ENCODE data around the gene GRM8. TPM values are rescaled to one million over a fixed set of nuclear protein-coding genes. Genes with fewer than 3 reads are reported as not detected.

GRM8 gene
- total RNA-seq, 2 donors from 2014 or later: 0.18 TPM; not detected in 1

DNA sequence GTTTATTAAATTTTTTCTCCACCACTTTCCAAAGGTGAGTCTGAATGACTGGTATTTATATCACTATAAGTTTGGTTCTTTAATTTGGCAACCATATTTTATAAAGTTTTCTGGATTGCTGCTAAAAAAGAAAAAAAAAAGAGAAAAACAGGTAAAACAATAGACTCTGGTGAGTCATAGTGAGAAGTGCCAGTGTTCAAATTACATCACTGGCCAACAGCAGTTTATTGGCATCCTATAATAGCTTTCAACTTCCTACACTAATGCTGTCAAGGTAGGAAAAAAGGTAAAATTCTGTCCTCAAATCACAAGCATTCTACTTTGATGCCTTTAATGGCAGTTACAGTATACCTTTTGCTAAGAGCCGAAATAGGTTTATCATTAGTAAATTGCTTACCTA is 808.8 kb downstream of the GRM8 start:
- intact Hi-C loops (cut with DNase I): no loop called here
- ATAC-seq: no peak
- DNase-seq: no peak

DNA sequence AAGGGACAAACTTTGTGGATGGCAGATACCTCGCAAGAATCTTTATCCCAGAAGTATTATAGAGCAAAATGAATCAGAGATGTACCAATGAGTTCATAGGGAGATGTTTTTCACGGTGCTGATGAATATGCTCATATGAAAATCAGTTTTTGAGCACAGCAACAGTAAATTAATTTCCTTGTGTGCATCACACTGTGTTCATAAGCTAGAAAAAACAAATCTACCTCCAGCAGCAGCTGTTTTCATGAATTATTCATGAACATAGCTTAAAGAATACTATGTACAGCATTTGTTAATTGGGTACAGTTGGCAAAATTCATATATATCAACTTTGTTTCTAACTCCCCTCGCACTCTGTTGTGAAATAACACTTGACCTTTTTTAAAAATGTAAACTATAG is 809.8 kb downstream of the GRM8 start:
- ATAC-seq (no peak), DNase-seq (no peak)
- intact Hi-C loops (cut with DNase I): no loop called here

GRCh38 chr7:126441745-126442144 is 811.0 kb downstream of the GRM8 start:
- DNase-seq (no peak), ATAC-seq (no peak)
- intact Hi-C loops (cut with DNase I): no loop called here

- no peak for ATAC-seq
- no peak for DNase-seq
- intact Hi-C loops (cut with DNase I): no loop called here
Observed at GRCh38 chr7:126440542-126440941, 812.2 kb downstream of the GRM8 start.

DNA sequence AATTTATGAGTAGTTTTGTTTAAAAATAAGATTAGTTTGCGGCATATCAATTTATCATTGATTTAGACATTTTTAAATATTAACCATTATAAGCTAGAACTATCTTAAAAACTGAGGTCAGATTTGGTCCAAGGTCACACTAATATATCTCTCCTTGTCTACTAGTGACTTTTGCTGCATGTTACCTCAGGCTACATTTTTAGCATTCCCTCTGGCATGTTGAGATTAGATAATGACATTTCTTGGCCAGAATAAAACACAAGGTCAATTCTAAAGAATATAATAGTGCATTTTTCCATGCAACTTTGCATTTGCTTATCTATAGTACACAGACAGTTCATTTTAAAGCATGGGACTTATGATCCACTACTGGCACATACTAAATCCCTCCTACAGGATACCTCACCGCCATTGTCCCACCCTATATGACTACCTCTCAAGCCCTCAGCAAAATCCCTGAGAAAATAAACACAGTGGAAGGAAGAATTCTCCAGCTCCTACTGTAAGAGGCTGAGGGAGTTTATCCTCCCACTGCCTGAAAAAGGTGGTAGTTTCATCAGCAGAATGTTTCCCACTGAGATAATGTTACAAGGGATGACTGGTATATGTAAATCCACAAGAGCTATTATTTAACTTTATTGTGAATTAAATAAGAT is 816.4 kb downstream of the GRM8 start:
- peak in 1 of 2 donors; percentile 55 for ATAC-seq
- intact Hi-C loops (cut with DNase I): no loop called here
- DNase-seq: no peak

DNA sequence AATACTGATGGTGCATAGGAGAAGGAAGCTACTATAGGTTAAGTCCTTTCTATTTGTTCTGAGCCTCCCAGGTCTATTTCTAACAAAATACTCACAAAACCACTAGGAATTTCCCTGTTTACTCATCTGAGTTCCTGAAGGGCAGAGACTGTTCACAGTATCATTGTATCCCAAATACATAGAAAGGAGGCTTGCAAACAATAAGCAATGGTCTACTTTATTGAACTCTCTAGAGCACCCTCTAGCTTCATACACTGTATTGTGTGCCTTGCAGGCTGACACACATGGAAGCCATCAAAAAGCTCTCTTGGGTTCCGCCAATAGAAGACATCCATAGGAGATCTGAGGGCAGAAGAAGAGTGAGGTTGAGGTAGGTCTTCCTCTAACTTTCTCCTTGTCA is 826.1 kb downstream of the GRM8 start:
- no peak for ATAC-seq
- DNase-seq: no peak
- intact Hi-C loops (cut with DNase I): no loop called here

DNA sequence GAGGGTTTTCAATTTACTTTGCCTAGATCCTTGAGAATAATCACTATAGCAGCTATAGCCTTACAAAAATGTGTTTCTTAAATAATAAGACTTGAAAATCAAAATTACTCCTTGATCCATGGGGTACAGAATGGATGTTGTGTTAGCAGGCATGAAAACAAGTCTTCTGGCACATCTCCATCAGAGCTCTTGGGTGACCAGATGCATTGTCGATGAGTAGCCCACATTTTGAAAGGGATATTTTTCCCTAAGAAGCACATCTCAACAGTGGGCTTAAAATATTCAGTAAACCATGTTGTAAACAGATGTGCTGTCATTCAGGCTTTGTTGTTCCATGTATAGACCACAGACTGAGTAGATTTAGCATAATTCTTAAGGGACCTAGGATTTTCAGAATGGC is 827.8 kb downstream of the GRM8 start:
- DNase-seq (no peak), ATAC-seq (no peak)
- intact Hi-C loops (cut with DNase I): no loop called here

DNA sequence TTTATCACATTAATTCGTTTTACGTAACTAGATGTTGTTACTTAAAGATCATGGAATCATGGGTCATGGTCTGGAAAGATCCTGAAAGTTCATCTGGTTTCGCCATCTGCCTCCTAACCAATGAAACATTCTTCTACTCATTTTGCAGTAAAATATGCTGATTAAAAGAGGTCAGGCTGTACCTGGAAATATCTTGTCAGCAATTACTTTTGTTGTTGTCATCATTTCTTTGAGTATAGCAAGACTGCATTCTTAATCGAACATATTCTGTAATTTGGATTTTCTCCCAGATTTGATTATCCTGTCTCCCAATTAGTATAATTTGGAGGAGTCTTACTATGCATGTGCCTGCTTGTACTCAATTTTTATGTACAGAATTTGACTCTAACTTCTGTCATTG is 833.7 kb downstream of the GRM8 start:
- DNase-seq (no peak), ATAC-seq (no peak)
- intact Hi-C loops (cut with DNase I): no loop called here

DNA sequence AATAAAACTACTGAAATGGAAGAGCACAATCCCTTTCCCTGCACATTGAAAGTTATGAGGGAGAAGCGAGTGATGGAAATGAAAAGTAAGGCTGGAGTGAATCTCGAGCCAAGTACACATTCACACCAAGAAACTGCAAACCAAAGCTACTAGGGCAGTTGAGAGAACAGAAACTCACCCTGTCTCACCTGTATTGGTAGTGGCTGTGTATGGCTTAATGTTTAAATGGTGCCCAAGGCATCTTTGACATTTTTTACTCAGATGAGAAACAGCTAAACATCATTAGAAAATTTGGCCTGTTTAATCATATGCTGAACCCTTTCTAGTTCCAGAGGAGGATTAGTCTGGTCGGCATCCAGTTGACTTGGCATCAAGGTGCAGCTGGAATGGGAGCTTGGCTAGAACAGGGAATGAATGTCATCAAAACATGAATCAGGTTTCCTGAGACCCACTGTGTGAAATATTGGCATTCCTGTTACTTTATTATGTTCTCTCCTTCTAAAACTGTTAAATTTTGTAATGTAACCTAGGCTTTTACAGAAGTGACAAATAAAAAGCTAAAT is 840.8 kb downstream of the GRM8 start:
- ATAC-seq (no peak), DNase-seq (no peak)
- intact Hi-C loops (cut with DNase I): no loop called here

DNA sequence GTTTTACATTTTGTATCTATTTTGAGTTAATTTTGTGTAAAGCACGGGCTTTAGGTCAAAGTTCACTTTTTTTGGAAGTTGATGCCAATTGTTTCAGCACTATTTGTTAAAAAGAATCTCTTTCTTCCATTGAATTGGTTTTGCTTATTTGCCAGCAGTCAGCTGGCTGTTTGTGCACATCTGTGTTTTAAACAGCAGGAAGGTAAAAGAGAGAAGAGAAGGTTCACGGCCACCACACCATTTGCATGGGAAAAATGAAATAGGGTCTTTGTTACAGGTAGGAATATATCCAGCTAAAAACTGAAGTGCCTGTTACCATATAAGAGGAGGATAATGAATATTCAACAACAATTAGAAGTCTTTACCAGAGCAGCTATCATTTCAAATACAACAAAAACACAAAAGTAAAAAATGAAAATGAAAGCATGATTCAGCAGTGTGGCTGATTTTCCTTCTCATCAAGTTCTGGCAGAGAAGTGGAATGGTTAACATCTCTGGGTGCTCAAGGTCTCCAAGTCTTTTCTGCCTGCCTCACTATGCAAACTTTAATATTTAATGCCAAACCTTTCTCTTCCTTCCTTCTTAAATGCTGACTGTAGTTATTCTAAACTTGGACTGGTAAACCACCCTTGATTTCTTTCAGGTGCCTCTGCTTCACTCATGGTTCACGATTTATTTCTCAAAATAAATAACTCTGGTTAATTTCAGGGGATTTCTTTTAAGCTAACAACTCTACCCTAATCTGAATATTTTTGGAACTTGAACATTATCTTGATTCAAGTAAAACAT is 841.5 kb downstream of the GRM8 start:
- DNase-seq: no peak
- no peak for ATAC-seq
- intact Hi-C loops (cut with DNase I): no loop called here

- intact Hi-C loops (cut with DNase I): no loop called here
- DNase-seq: no peak
- no peak for ATAC-seq
Observed at GRCh38 chr7:126403040-126403439, 849.7 kb downstream of the GRM8 start.

- no peak for DNase-seq
- intact Hi-C loops (cut with DNase I): no loop called here
- no peak for ATAC-seq
Observed at GRCh38 chr7:126401918-126402317, 850.8 kb downstream of the GRM8 start.

DNA sequence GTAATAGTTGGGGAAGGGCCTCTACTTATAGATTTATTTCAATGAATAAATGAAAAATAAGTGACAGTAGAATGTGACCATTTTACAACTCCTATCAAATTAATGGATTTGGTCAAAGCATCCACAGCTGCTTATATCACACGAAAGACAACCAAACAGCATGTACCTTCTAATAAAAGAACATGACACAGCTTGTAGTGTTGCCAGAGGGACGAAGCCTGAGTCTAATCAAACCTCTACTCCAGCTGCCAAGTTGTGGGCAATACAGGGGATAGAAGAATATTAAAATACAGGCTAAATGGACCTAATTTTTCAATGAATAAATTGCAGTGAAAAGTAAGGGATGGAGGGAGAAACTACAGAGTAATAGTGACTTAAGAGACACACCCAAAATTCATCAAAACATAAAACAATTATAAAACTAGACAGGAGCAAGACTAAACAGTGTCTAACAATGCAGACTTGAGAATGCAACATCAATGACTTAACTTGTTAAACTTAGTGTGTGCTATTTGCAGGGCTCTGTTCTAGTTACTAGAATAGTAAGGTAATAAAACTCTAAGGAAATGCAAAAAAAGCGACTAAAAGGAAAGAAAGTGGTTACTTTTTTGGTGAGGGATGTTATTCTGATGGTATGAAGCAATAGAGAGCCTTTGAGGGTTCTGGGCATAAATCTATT is 853.8 kb downstream of the GRM8 start:
- peak in 1 of 2 donors; percentile 63 for ATAC-seq
- no peak for DNase-seq
- intact Hi-C loops (cut with DNase I): no loop called here

- DNase-seq (no peak), ATAC-seq (no peak)
- intact Hi-C loops (cut with DNase I): no loop called here
Observed at GRCh38 chr7:126398285-126398684, 854.5 kb downstream of the GRM8 start.

DNA sequence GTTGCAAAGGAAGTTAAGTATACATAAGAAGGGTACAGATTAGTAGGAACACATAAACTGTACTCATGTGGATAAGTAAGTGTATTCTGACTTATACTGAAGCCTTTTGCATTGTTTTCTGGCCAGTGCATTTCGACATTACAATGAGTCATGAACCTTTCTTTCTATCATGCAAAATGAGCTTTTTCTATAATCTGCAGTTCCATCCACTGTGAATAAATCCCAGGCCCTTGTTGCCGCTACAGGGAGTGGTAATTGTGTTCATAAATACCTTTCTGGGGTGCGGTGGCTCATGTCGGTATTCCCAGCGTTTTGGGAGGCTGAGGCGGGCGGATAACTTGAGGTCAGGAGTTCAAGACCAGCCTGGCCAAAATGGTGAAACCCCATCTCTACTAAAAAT is 858.3 kb downstream of the GRM8 start:
- DNase-seq: no peak
- ATAC-seq: no peak
- intact Hi-C loops (cut with DNase I): no loop called here

Small RNA genes lying within 50 kb of the gene (microRNA-seq; reads per million reads assigned to microRNA genes)
- gene MIR592: 0.20 to 0.82 reads per million in 2 donors

Other genes starting within 250 kb of the GRM8 start
- 10 to 100 TPM; 22.2 to 26.0 TPM for gene ZNF800, start 139.8 kb upstream of the GRM8 start, total RNA-seq